GM23338 (cell line): Measurements from ENCODE around the gene CCR7. TPM values are rescaled to one million over a fixed set of nuclear protein-coding genes. Genes with fewer than 3 reads are reported as not detected.

Experiments used
- CREB1 ChIP-seq: fragments of 250-450 bp; sonication (Bioruptor Pico); IDR thresholded peaks from 2 replicates; pipeline ENCODE4 v1.5.0; 2020; ENCODE audit warnings: low read depth, mild to moderate bottlenecking, moderate library complexity
- CTCF ChIP-seq, 2 experiments: fragments of 200-600 bp in 1 of 2; sonication (generic) in 1 of 2; conservative IDR thresholded peaks; 2 replicates each; pipeline versions ENCODE4 v1.5.1 to v1.6.1; 2016 to 2017; ENCODE audit warnings: antibody characterized with exemption in 2 of 2, low read depth in 2 of 2, mild to moderate bottlenecking in 2 of 2, moderate library complexity in 1 of 2
- EZH2 ChIP-seq: fragments of 200-600 bp; sonication (generic); IDR thresholded peaks from one replicate; pipeline ENCODE4 v1.8.0; 2017; ENCODE audit warnings: antibody characterized with exemption, mild to moderate bottlenecking, low read depth; ENCODE audit not compliant: unreplicated experiment
- JUNB ChIP-seq: IDR thresholded peaks from one replicate; pipeline ENCODE4 v1.6.1; 2016; ENCODE audit warnings: antibody characterized with exemption; ENCODE audit not compliant: unreplicated experiment
- NANOG ChIP-seq: IDR thresholded peaks from 2 replicates; pipeline ENCODE4 v1.6.1; 2016; ENCODE audit warnings: antibody characterized with exemption, borderline replicate concordance
- ZNF114 ChIP-seq: fragments of 250-450 bp; sonication (Bioruptor Pico); IDR thresholded peaks from 2 replicates; pipeline ENCODE4 v1.5.0; 2020; ENCODE audit warnings: mild to moderate bottlenecking, moderate library complexity
- polyA plus RNA-seq: library from polyadenylated mRNA; unstranded; fragments of >200 nt; fragmentation: Nextera tagmentation; extraction: Ambion mirVana; gene quantifications from 2 replicates; pipeline ENCODE4 v1.2.1, GENCODE V29; 2016
- total RNA-seq: library from RNA; depleted of rRNA; stranded (reverse); fragments of >200 nt; shearing (Covaris generic); gene quantifications from 2 replicates; pipeline ENCODE4 v1.2.3, GENCODE V29; 2014
- TF ChIP-seq, protein P1 (sequence below): fragments of 250-450 bp; sonication (Bioruptor Pico); IDR thresholded peaks from 2 replicates; pipeline ENCODE4 v1.5.0; 2020; ENCODE audit warnings: mild to moderate bottlenecking, moderate library complexity
- TF ChIP-seq, protein P2 (sequence below): IDR thresholded peaks from 2 replicates; pipeline ENCODE4 v1.6.1; 2016; ENCODE audit warnings: antibody characterized with exemption

The CCR7 gene
- total and polyA plus RNA-seq, 2 experiments from 2014 or later: 0.37 to 0.59 TPM

- TF ChIP-seq, protein P1, sequence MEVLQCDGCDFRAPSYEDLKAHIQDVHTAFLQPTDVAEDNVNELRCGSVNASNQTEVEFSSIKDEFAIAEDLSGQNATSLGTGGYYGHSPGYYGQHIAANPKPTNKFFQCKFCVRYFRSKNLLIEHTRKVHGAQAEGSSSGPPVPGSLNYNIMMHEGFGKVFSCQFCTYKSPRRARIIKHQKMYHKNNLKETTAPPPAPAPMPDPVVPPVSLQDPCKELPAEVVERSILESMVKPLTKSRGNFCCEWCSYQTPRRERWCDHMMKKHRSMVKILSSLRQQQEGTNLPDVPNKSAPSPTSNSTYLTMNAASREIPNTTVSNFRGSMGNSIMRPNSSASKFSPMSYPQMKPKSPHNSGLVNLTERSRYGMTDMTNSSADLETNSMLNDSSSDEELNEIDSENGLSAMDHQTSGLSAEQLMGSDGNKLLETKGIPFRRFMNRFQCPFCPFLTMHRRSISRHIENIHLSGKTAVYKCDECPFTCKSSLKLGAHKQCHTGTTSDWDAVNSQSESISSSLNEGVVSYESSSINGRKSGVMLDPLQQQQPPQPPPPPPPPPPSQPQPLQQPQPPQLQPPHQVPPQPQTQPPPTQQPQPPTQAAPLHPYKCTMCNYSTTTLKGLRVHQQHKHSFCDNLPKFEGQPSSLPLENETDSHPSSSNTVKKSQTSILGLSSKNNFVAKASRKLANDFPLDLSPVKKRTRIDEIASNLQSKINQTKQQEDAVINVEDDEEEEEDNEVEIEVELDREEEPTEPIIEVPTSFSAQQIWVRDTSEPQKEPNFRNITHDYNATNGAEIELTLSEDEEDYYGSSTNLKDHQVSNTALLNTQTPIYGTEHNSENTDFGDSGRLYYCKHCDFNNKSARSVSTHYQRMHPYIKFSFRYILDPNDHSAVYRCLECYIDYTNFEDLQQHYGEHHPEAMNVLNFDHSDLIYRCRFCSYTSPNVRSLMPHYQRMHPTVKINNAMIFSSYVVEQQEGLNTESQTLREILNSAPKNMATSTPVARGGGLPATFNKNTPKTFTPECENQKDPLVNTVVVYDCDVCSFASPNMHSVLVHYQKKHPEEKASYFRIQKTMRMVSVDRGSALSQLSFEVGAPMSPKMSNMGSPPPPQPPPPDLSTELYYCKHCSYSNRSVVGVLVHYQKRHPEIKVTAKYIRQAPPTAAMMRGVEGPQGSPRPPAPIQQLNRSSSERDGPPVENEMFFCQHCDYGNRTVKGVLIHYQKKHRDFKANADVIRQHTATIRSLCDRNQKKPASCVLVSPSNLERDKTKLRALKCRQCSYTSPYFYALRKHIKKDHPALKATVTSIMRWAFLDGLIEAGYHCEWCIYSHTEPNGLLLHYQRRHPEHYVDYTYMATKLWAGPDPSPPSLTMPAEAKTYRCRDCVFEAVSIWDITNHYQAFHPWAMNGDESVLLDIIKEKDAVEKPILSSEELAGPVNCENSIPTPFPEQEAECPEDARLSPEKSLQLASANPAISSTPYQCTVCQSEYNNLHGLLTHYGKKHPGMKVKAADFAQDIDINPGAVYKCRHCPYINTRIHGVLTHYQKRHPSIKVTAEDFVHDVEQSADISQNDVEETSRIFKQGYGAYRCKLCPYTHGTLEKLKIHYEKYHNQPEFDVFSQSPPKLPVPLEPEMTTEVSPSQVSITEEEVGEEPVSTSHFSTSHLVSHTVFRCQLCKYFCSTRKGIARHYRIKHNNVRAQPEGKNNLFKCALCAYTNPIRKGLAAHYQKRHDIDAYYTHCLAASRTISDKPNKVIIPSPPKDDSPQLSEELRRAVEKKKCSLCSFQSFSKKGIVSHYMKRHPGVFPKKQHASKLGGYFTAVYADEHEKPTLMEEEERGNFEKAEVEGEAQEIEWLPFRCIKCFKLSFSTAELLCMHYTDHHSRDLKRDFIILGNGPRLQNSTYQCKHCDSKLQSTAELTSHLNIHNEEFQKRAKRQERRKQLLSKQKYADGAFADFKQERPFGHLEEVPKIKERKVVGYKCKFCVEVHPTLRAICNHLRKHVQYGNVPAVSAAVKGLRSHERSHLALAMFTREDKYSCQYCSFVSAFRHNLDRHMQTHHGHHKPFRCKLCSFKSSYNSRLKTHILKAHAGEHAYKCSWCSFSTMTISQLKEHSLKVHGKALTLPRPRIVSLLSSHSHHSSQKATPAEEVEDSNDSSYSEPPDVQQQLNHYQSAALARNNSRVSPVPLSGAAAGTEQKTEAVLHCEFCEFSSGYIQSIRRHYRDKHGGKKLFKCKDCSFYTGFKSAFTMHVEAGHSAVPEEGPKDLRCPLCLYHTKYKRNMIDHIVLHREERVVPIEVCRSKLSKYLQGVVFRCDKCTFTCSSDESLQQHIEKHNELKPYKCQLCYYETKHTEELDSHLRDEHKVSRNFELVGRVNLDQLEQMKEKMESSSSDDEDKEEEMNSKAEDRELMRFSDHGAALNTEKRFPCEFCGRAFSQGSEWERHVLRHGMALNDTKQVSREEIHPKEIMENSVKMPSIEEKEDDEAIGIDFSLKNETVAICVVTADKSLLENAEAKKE (CRISPR knock-in tag): no peak
- TF ChIP-seq JUNB (no peak), CREB1 (CRISPR knock-in tag) (no peak), EZH2 (no peak), NANOG (no peak), CTCF (conservative IDR thresholded peaks at IDR 0.05; ENCODE audit: low read depth in 2 of 2) (no peak), ZNF114 (CRISPR knock-in tag) (no peak)
- TF ChIP-seq, protein P2, sequence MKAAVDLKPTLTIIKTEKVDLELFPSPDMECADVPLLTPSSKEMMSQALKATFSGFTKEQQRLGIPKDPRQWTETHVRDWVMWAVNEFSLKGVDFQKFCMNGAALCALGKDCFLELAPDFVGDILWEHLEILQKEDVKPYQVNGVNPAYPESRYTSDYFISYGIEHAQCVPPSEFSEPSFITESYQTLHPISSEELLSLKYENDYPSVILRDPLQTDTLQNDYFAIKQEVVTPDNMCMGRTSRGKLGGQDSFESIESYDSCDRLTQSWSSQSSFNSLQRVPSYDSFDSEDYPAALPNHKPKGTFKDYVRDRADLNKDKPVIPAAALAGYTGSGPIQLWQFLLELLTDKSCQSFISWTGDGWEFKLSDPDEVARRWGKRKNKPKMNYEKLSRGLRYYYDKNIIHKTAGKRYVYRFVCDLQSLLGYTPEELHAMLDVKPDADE: no peak
These were observed 42.4 kb upstream of the CCR7 start (continued) for GRCh38 chr17:40607641-40608040.
